NCI-H1105 (cell line): ENCODE results near the gene LATS2.

Source experiments
- DNase-seq: peaks from one replicate; lab custom pipeline; 2025; lab: John Stamatoyannopoulos, UW

The LATS2 gene

GRCh38 chr13:21061029-21061763 lies at the start of gene LATS2:
LATS2 (minus strand) TSS chr13:21061586; CDS start chr13:21046026, 15,560 bp downstream.
- peak; percentile 7 for DNase-seq

GRCh38 chr13:21109168-21109567 lies 47.8 kb upstream of the LATS2 start:
- DNase-seq, result no peak

DNA sequence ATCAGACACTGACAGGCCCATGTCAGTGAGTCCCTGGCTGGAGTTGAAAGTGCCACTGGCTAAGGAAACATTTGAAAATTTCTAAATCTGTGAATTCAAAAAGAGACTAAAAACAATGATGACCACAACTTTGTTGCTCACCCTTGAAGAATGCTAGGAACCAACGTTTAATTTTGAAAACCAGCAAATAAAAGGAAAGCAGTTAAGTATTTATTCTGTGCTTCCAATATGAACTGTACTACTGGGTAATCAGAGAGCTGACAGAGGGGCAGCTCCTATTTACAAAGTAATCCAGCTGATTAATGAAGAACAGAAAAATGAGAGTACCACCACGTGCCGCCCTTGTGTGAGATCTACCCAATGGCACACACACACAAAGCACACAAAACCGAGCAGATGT lies 44.7 kb upstream of the LATS2 start:
- no peak for DNase-seq

DNA sequence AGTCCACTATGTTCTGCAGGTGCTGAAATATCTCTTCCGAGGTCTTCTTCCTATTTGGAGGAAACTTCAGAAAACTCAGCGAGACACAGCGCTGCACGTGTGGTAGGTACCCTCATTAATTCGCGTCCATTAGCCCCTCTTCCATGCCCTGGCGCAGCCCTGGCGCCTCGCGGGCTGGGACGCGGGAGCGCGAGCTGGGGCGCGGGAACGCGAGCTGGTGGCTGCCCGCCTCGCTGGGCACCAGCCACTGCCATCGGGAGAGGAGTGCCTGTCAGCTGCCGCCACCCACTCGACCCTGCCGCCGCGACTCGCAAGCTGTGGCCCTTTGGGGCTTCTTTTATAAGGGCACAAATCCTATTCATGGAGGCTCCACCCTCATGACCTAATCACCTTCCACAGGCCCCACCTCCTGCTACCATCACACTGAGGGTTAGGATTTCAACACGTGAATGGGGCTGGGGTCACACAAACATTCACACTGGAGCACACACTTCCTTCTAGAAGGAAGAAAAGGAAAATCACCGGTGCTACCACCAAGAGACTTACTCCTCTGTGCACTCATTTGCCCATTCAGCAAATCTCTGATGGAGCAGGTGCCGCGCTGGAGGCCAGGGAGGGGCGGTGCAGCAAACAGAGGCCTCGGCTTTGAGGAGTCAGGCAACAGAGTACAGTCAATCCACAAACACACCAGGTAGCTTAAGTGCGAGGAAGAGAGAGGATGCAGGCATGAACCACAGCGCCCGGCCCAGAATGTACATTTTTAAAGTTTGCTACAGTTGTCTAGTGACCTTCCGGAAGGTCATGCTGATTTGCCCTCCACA lies 43.0 kb upstream of the LATS2 start:
- no peak for DNase-seq

DNA sequence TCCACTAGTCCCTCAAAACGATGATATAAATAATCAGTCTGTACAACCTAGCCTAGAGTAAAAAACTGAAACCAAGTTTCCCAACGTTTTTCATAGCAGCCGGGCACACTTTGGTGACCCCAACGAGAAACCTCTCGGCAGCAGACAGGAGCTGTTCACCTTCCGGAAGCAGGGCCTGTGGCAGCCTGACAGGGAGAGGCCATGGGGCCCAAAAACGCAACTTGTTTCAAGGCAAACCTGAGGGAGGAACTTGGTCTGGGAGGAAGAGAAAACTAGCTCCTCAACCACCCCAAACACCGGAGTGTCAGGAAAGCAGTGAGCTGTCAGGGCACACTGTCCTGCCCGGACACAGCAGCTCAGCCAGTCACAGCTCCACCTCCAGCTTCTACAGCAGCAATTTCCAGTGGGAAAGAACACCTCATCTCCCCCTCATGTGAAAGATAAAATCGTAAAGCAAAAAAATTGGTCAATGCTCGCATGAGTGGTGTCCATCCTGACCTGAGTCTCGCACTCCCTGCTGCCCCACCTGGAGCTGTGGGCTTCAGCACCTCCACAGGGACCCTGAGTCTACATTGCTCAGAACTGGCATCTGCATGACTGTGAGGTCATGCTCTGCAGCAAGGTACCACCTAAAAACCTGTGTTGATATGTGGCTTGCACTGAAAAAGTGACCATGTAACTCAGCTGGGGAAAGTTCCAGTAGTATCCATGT lies 40.6 kb upstream of the LATS2 start:
- no peak for DNase-seq

DNA sequence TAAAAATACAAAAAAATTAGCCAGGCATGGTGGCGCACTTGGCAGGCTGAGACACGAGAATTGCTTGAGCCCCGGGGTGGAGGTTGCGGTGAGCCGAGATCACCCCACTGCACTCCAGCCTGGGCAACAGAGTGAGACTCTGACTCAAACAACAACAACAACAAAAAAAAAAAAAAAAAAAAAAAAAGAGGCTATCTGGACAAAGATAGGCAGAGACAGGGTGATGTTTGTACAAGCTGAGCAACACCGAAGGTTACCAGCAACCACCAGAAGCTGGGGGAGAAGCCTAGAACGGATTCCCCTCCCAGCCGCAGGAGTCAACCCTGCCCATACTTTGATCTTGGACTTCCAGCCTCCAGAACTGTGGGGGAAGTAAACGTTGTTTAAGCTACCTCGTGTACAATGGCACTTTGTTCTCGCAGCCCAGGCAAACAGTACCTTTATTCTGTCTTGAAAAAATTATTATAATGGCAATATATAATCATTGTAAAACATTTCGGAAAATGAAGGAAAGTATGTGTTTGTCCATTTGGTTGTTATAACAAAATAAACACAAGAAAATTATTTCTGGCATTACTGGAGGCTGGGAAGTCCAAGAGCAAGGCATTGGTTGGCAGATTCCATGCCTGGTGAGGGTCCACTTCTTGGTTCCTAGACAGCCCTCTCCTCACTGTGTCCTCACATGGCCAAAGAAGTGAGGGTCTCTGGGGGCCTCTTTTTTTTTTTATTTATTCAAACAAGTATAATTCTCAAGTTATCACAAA lies 39.8 kb upstream of the LATS2 start:
- DNase-seq, result no peak

- no peak for DNase-seq
Observed at GRCh38 chr13:21100211-21100610, 38.8 kb upstream of the LATS2 start.

DNA sequence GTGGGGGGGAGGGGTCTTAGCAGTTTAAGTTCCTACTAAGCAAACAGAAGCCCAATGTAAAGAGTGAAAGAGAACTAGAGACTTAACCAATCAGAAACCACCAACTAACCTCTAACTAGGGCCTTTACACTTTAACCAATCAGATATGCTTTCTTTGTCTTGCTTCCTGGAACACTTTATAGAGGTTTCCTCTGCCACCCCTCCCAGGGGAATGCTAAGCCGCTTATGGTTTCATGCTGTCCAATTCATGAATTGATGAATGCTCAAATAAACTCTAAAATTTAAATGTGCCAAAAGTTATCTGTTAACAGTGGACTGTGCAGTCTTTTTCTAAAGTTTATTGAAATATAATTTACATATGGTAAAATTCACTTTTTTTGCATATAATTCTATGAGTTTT lies 33.9 kb upstream of the LATS2 start:
- no peak for DNase-seq

DNA sequence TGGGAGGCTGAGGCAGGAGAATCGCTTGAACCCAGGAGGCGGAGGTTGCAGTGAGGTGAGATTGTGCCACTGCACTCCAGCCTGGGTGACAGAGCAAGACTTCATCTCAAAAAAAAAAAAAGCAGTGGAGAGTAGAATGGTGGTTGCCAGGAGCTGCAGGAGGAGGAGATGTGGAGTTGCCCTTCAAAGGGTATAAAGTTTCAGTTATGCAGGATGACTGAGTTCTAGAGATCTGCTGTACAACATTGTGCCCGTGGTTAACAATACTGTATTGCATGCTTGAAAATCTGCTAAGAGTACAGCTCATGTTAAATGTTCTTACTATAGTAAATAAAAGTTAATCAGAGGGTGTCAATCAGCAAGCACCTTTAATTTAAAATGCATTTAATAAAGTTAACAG lies 28.4 kb upstream of the LATS2 start:
- DNase-seq, result no peak

DNA sequence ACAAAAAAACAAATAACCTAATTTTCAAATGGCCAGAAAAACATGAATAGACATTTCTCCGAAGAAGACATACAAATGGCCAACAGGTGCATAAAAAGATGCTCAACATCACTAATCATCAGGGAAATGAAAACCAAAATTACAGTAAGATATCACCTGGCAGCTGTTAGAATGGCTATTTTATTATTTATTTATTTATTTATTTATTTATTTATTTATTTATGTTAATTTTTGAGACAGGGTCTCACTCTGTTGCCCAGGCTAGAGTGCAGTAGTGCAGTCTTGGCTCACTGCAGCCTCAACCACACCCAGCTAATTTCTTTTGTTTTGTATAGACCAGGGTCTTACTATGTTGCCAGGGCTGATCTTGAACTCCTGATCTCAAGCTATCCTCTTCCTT lies 27.1 kb upstream of the LATS2 start:
- no peak for DNase-seq

DNA sequence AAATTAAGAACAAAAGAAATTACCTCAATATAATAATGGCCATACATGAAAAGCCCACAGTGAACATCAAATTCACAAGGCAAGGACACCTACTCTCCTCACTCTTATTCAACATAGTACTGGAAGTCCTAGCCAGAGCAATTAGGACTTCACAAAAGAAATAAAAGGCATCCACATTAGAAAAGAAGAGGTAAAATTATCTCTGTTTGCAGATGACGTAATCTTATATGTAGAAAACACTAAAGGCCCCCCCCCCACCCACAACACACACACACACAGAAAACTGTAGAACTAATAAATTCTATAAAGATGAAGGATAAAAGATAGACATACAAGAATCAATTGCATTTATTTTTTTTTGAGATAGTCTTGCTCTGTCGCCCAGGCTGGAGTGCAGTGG lies 25.5 kb upstream of the LATS2 start:
- no peak for DNase-seq

DNA sequence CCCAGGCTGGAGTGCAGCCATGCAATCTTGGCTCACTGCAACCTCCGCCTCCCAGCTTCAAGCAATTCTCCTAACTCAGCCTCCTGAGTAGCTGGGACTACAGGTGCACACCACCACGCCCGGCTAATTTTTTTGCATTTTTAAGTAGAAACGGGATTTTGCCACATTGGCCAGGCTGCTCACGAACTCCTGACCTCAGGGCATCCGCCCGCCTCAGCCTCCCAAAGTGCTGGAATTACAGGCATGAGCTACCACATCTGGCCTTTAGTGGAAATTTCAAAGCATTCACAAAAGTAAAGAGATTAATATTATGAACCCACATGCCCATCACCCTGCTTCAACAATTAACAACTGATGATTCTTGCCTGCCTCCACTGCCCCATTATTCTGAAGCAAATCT lies 20.5 kb upstream of the LATS2 start:
- DNase-seq, result no peak

DNA sequence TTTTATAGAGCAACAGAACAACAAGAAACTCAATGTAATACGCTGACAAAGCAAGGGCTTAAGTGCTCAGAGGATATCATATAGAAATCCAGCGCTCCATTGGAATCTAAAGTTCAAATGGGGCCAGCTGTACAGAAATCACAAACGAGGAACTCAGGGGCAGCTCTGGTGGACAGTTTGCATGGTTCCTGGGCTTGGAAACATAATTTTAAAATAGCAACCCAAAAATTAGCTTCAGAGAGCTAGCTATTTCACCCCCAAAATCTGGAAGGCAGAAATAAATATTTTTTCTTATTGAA lies 19.2 kb upstream of the LATS2 start:
- no peak for DNase-seq

DNA sequence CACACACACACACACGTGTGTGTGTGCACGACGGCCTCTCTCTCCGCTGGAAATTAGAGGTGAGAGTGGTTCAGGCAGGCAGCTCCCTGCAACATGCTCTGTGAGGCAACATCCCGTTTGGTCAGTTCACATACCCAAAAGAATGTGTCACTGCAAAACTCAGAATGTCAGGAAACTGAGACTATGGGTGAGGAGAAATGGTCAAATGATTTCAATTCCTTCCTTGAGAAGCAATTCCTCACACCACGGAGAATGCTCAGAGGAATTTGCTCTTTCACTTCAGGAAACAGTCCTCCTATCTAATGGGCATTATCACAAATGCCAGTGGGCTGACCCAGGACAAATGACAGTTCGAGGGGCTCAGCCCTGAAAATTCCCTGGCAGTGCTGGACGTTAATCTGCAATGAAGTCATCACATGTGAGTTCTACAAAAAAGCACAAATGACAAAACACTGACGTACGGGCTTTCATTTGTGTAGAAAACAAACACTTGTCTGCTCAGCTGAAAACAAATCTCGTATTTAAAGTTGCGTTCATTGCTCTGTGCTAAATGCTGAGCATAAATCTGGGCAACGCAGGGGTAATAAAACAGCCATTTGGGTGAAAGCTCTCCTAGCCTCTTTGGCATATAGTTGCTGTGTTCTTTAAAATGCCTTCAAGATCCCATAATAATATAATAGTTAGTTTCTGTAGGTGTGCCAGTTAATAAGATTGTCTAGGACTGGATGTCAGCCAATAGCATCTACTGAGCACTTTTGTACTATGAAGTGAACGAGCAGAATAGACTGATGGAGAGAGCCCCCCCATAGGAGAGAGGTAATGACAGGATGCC lies 18.6 kb upstream of the LATS2 start:
- peak; percentile 24 for DNase-seq

DNA sequence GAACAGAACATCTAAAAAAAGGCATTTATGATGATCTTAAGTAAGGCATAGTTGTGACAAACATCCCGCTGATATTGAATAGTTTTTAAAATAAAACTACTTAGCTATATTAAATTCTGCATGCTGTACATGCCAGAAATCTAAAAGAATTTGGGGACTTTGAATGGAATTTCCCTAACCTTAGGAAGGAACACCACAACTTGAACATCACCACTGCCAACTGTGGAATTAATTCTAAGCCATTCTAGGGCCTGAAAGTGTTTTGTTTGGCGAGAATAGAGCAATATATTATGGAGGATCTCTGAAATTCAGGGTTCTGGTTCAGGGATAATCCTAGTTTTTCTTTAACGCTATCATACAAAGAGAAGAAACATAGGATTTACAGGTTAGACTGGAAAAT lies 17.8 kb upstream of the LATS2 start:
- DNase-seq, result no peak

GRCh38 chr13:21078501-21078900 lies 17.1 kb upstream of the LATS2 start:
- DNase-seq, result no peak

GRCh38 chr13:21077788-21078353 lies 16.5 kb upstream of the LATS2 start:
- DNase-seq, result no peak

GRCh38 chr13:21077076-21077787 lies 15.8 kb upstream of the LATS2 start:
- DNase-seq, result no peak

- DNase-seq, result no peak
Observed at GRCh38 chr13:21076253-21076652, 14.9 kb upstream of the LATS2 start.
